Fibroblast of mammary gland (primary cell): ENCODE data around the gene PIGT.

Source experiments
- DNase-seq: peaks from one replicate; pipeline ENCODE4 v3.0.0-alpha.2; 2010; ENCODE audit warnings: low read depth
- H3K4me3 ChIP-seq: 2 replicates; pipeline ENCODE4 v1.5.1; 2011; ENCODE audit warnings: low read depth, mild to moderate bottlenecking, low read length, moderate library complexity; ENCODE audit not compliant: control insufficient read depth
- CTCF ChIP-seq: conservative IDR thresholded peaks from 2 replicates; pipeline ENCODE4 v1.5.1; 2011; ENCODE audit warnings: low read depth, low read length, inconsistent platforms; ENCODE audit not compliant: control insufficient read depth, insufficient read depth

The PIGT gene

GRCh38 chr20:45427236-45428149 lies 11.6 kb downstream of the PIGT start:
- TF ChIP-seq CTCF, result no peak
- H3K4me3 ChIP-seq, result no peak overlapping the region

GRCh38 chr20:45429618-45430017 lies 13.7 kb downstream of the PIGT start:
- DNase-seq, result no peak
- no peak overlapping the region for H3K4me3 ChIP-seq
- TF ChIP-seq CTCF, result no peak

More at GRCh38 chr20:45427236-45428149, 11.6 kb downstream of the PIGT start:
- peak; percentile 22 for DNase-seq

- no peak for TF ChIP-seq CTCF
- no peak for DNase-seq
- H3K4me3 ChIP-seq, result no peak overlapping the region
Observed at GRCh38 chr20:45432294-45432693, 16.4 kb downstream of the PIGT start.

- no peak for TF ChIP-seq CTCF
- peak; percentile 63 for DNase-seq
- no peak overlapping the region for H3K4me3 ChIP-seq
Observed at GRCh38 chr20:45433316-45433715, 17.4 kb downstream of the PIGT start.

GRCh38 chr20:45433976-45434375 lies 18.0 kb downstream of the PIGT start:
- H3K4me3 ChIP-seq, result no peak overlapping the region
- no peak for DNase-seq
- TF ChIP-seq CTCF, result no peak

- peak overlapping the region; percentile 52 for H3K4me3 ChIP-seq
- DNase-seq, result peak; percentile 75
- peak; percentile 89 for TF ChIP-seq CTCF
Observed at GRCh38 chr20:45436732-45437485, 21.0 kb downstream of the PIGT start.
